Uterus (tissue), 4 donors: ENCODE results near the gene CALN1. TPM values are rescaled to one million over a fixed set of nuclear protein-coding genes. Genes with fewer than 3 reads are reported as not detected.

Experiments used
- DNase-seq, 2 donors: peaks; one replicate each; pipeline ENCODE4 v3.0.0-alpha.2; 2019 to 2020
- H3K27ac ChIP-seq, 2 donors: fragments of 200-600 bp; sonication (generic); 1 replicate in 1 of 2; 2 replicates in 1 of 2; pipeline ENCODE4 v1.5.1; 2016 to 2018
- H3K27me3 ChIP-seq, 2 donors: fragments of 200-600 bp; sonication (generic); one replicate each; pipeline ENCODE4 v1.5.1; 2018 to 2019; ENCODE audit warnings: control low read depth in 1 of 2
- H3K36me3 ChIP-seq, 2 donors: fragments of 200-600 bp; sonication (generic); one replicate each; pipeline ENCODE4 v1.5.1; 2019; ENCODE audit warnings: control low read depth in 1 of 2
- H3K4me1 ChIP-seq, 2 donors: fragments of 200-600 bp; sonication (generic); one replicate each; pipeline ENCODE4 v1.5.1; 2018 to 2019; ENCODE audit warnings: control low read depth in 1 of 2
- H3K4me3 ChIP-seq, 2 donors: fragments of 200-600 bp; sonication (generic); 1 replicate in 1 of 2; 2 replicates in 1 of 2; pipeline ENCODE4 v1.5.1; 2018 to 2019; ENCODE audit warnings: mild to moderate bottlenecking in 1 of 2
- H3K9me3 ChIP-seq, 2 donors: fragments of 200-600 bp; sonication (generic); one replicate each; pipeline ENCODE4 v1.5.1; 2019; ENCODE audit warnings: control low read depth in 1 of 2
- POLR2A ChIP-seq, 2 donors: fragments of 450-650 bp; IDR thresholded peaks; one replicate each; pipeline ENCODE4 v1.6.1; 2016; ENCODE audit warnings: antibody characterized with exemption in 2 of 2, mild to moderate bottlenecking in 1 of 2, moderate library complexity in 1 of 2
- intact Hi-C: fragments of 100-400 bp; cut with DNase I; formaldehyde crosslinking; loops from one replicate; pipeline ENCODE4 v1.15.1; 2023; ENCODE audit warnings: low total_unique reads
- total RNA-seq, 4 donors: library from RNA; depleted of rRNA in 3 of 4; stranded (reverse); fragments of >200 nt in 3 of 4; gene quantifications; one replicate each; pipeline versions ENCODE4 v1.1.0 to v1.2.4, GENCODE V29; 2014 to 2023
- TF ChIP-seq, protein P1 (sequence below), 4 experiments: fragments of 200-600 bp in 2 of 4; fragments of 450-650 bp in 2 of 4; sonication (generic) in 2 of 4; IDR thresholded peaks; one replicate each; pipeline ENCODE4 v1.5.1; 2016 to 2019; ENCODE audit warnings: antibody characterized with exemption in 4 of 4, mild to moderate bottlenecking in 2 of 4, moderate library complexity in 1 of 4
- donor health status: DM: yes; HTN: yes; CAD: no.

Gene CALN1
- total RNA-seq, 4 donors from 2014 or later = 0.49 to 2.3 (median 1.5) TPM; not detected in 1

DNA sequence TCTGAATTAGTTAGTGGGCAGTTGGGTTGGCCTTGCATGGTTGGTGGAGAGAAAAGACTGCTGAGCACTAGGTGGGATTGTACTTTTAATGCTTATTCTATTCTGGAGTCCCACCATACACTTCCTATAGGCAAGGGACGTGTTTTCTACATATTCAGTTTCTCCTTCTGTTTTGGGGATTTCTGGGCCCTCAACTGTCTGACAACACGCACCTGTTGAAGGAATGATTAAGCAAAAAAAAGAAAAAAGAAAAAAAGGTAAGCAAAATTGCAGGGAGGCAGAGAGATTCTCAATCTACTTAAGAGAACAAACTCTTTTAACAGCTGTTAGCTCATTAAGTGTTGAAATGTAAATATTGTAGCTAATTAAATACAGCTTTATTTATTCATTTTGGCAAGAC is 541.3 kb downstream of the CALN1 start:
- intact Hi-C loops = no loop called here
- H3K27me3 ChIP-seq = no peaks in the 10 kb centered on the region
- no peaks in the 10 kb centered on the region for H3K9me3 ChIP-seq
- TF ChIP-seq POLR2A (IDR thresholded peaks at IDR 0.05) = no peak
- TF ChIP-seq, protein P1, sequence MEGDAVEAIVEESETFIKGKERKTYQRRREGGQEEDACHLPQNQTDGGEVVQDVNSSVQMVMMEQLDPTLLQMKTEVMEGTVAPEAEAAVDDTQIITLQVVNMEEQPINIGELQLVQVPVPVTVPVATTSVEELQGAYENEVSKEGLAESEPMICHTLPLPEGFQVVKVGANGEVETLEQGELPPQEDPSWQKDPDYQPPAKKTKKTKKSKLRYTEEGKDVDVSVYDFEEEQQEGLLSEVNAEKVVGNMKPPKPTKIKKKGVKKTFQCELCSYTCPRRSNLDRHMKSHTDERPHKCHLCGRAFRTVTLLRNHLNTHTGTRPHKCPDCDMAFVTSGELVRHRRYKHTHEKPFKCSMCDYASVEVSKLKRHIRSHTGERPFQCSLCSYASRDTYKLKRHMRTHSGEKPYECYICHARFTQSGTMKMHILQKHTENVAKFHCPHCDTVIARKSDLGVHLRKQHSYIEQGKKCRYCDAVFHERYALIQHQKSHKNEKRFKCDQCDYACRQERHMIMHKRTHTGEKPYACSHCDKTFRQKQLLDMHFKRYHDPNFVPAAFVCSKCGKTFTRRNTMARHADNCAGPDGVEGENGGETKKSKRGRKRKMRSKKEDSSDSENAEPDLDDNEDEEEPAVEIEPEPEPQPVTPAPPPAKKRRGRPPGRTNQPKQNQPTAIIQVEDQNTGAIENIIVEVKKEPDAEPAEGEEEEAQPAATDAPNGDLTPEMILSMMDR (IDR thresholded peaks at IDR 0.05) = no peak
- H3K27ac ChIP-seq = no peak overlapping the region
- no peaks in the 10 kb centered on the region for H3K4me1 ChIP-seq
- no peak for DNase-seq
- no peaks in the 10 kb centered on the region for H3K36me3 ChIP-seq
- H3K4me3 ChIP-seq = no peak overlapping the region

DNA sequence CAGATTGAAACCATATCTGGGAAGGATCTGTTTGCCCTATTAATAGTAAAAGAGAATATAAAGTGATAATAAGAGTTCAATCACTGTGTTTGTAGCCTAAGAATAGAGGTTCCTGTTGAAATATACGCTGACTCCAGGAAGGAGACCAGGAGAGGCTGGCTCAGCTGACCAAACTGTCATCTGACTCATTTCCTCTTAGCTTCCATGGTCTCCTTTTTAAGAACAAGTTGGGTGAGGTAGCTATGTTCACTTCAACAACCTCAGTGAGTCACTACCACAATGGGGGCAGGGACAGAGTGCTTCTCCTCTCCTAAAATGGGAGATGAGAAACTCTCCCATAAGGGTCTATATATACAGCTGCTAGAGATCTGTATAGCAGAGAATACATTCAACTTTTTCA is 543.3 kb downstream of the CALN1 start:
- no peaks in the 10 kb centered on the region for H3K4me1 ChIP-seq
- no peaks in the 10 kb centered on the region for H3K9me3 ChIP-seq
- intact Hi-C loops = no loop called here
- H3K27me3 ChIP-seq = no peaks in the 10 kb centered on the region
- H3K36me3 ChIP-seq = no peaks in the 10 kb centered on the region
- H3K27ac ChIP-seq = no peak overlapping the region
- DNase-seq = no peak
- no peak overlapping the region for H3K4me3 ChIP-seq
- no peak for TF ChIP-seq POLR2A (IDR thresholded peaks at IDR 0.05)
- TF ChIP-seq, protein P1 (IDR thresholded peaks at IDR 0.05) = no peak

DNA sequence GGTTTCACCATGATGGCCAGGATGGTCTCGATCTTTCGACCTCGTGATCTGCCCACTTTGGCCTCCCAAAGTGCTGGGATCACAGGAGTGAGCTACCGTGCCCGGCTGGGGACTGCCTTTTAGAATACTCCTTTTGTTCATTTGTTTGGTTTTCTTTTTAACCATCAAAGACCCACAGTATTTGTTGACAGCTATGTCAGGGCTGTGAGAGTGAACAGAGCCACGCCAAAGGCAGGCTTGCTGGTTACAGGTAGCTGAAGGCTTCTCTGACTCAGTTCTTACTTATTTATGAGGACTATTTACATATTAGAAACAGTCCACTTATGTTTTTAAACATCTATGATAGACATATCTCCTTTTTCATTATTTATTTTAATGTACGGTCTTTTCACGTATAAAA is 544.5 kb downstream of the CALN1 start:
- Histone ChIP-seq H3K27ac (no peak overlapping the region), H3K9me3 (no peaks in the 10 kb centered on the region), H3K4me1 (no peaks in the 10 kb centered on the region), H3K27me3 (no peaks in the 10 kb centered on the region), H3K4me3 (no peak overlapping the region), H3K36me3 (no peaks in the 10 kb centered on the region)
- TF ChIP-seq, protein P1 (IDR thresholded peaks at IDR 0.05) = no peak
- TF ChIP-seq POLR2A (IDR thresholded peaks at IDR 0.05) = no peak
- intact Hi-C loops = no loop called here
- no peak for DNase-seq

DNA sequence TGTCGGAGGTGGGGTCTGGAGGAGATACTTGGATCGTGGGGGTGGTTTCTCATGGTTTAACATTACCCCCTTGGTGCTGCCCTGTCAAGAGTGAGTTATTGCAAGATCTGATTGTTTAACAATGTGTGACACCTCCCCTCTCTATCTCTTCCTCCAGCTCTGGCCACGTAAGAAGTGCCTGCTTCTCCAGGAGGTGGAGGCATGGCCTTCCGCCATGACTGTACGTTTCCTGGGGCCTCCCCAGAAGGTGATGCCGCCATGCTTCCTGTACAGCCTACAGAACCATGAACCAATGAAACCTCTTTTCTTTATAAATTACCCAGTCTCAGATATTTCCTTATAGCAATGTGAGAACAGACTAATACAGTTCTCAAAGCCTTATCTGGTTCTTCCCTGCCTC is 547.0 kb downstream of the CALN1 start:
- Histone ChIP-seq H3K4me3 (no peak overlapping the region), H3K27me3 (no peaks in the 10 kb centered on the region), H3K9me3 (no peaks in the 10 kb centered on the region), H3K36me3 (no peaks in the 10 kb centered on the region), H3K4me1 (no peaks in the 10 kb centered on the region), H3K27ac (no peak overlapping the region)
- intact Hi-C loops = no loop called here
- no peak for TF ChIP-seq POLR2A (IDR thresholded peaks at IDR 0.05)
- TF ChIP-seq, protein P1 (IDR thresholded peaks at IDR 0.05) = no peak
- no peak for DNase-seq

DNA sequence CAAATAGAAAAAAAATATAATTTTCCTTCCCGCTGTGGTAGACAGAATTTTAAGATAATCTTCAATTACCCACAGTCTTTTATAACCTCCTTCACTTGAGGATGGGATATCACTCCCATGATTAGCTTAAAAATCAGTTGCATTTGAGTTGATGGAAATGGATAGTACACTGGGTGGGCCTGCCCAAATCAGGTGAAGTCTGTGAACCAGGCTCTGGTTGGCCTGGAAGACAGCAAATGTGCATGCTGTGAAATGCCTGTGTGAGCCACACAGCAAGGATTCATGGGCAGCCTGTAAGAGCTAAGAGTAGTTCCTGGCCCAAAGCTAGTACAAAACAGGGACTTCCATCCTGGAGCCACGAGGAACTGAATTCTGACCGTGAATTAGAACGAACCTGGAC is 548.0 kb downstream of the CALN1 start:
- no peak overlapping the region for H3K27ac ChIP-seq
- no peaks in the 10 kb centered on the region for H3K9me3 ChIP-seq
- no peak overlapping the region for H3K4me3 ChIP-seq
- H3K36me3 ChIP-seq = no peaks in the 10 kb centered on the region
- no peaks in the 10 kb centered on the region for H3K27me3 ChIP-seq
- H3K4me1 ChIP-seq = no peaks in the 10 kb centered on the region
- no peak for TF ChIP-seq POLR2A (IDR thresholded peaks at IDR 0.05)
- TF ChIP-seq, protein P1 (IDR thresholded peaks at IDR 0.05) = no peak
- intact Hi-C loops = no loop called here
- DNase-seq = no peak
